Heart right ventricle (tissue), 16 donors: ENCODE results near the gene MEOX1. TPM values are rescaled to one million over a fixed set of nuclear protein-coding genes. Genes with fewer than 3 reads are reported as not detected.

Source experiments
- ATAC-seq, 8 donors: fragments of 200-7000 bp; cut with Tn5 transposase; one replicate each; pipeline ENCODE4 v1.9.1; 2020; ENCODE audit warnings: mild to moderate bottlenecking in 8 of 8, moderate library complexity in 8 of 8, moderate number of reproducible peaks in 1 of 8
- DNase-seq, 2 donors: peaks; one replicate each; pipeline ENCODE4 v3.0.0-alpha.2; 2020
- H3K27ac ChIP-seq, 10 donors: fragments of 200-600 bp; sonication (generic) in 2 of 10; one replicate each; pipeline versions ENCODE4 v1.5.0 to v1.8.0; 2020 to 2022; ENCODE audit warnings: mild to moderate bottlenecking in 3 of 10
- H3K27me3 ChIP-seq, 7 donors: fragments of 200-600 bp; one replicate each; pipeline ENCODE4 v1.8.0; 2021 to 2022; ENCODE audit warnings: mild to moderate bottlenecking in 2 of 7
- H3K36me3 ChIP-seq, 9 donors: fragments of 200-600 bp; sonication (generic) in 1 of 9; one replicate each; pipeline versions ENCODE4 v1.5.0 to v1.8.0; 2020 to 2022; ENCODE audit warnings: mild to moderate bottlenecking in 2 of 9
- H3K4me1 ChIP-seq, 9 donors: fragments of 200-600 bp; sonication (generic) in 1 of 9; one replicate each; pipeline versions ENCODE4 v1.5.0 to v1.8.0; 2020 to 2022; ENCODE audit warnings: mild to moderate bottlenecking in 4 of 9
- H3K4me3 ChIP-seq, 10 donors: fragments of 200-600 bp; sonication (generic) in 2 of 10; one replicate each; pipeline versions ENCODE4 v1.5.0 to v1.8.0; 2020 to 2022; ENCODE audit warnings: mild to moderate bottlenecking in 7 of 10, moderate library complexity in 2 of 10
- H3K9me3 ChIP-seq, 11 donors: fragments of 200-600 bp in 10 of 11; sonication (generic) in 2 of 11; one replicate each; pipeline versions ENCODE4 v1.5.0 to v1.8.0; 2013 to 2022; ENCODE audit warnings: mild to moderate bottlenecking in 2 of 11, control low read depth in 1 of 11, moderate library complexity in 1 of 11
- CTCF ChIP-seq, 9 donors: fragments of 200-600 bp; sonication (generic) in 2 of 9; IDR thresholded peaks; one replicate each; pipeline versions ENCODE4 v1.5.0 to v1.8.0; 2021 to 2022; ENCODE audit warnings: antibody characterized with exemption in 9 of 9, mild to moderate bottlenecking in 5 of 9, moderate library complexity in 1 of 9
- WGBS, 2 donors: extraction: QIAGEN DNeasy Blood & Tissue Kit; methylation state at CpG; one replicate each; pipeline ENCODE4 v1.1.7; 2013; ENCODE audit warnings: inconsistent platforms in 1 of 2; 5-methylcytosine and 5-hydroxymethylcytosine counted together
- intact Hi-C, 10 donors: fragments of 100-400 bp; cut with DNase I; formaldehyde crosslinking; loops; one replicate each; pipeline versions ENCODE4 v1.11.1 to v1.14.2; 2022
- long read RNA-seq, 3 donors: library from polyadenylated mRNA; unstranded; transcript quantifications; one replicate each; pipeline ENCODE4 v2.0.0, GENCODE V29; 2020 to 2021
- polyA plus RNA-seq, 2 donors: library from polyadenylated mRNA; stranded (reverse); fragments of 200-250 nt; gene quantifications; one replicate each; pipeline ENCODE4 v1.2.3, GENCODE V29; 2013
- total RNA-seq, 10 donors: library from RNA; stranded (reverse); fragmentation: NEBNext Ultra II Directional in 3 of 10; extraction: Animal tissue kit (Norgen Biotek cat#: 25700) in 3 of 10; gene quantifications; one replicate each; pipeline versions ENCODE4 v1.2.1 to v1.2.4, GENCODE V29; 2021 to 2023
- donor health status: Arrhythmogenic right ventricular cardiomyopathy.
- donor health status: ischemic (EF 13 %, LVEDD 7.1; RV severe dilation, severe dysfunction).
- donor health status: healthy with polysubstance abuse.
- donor health status: DM: no; HTN: yes; CAD: no.
- donor health status: DM: no; HTN: no; CAD: no.
- donor health status: ischemic (EF 25% LVEDD 6.9; RV normal size, moderate dysfunction).
- donor health status: ischemic (EF 25% LVEDD 5.7; RV mildly dilated, moderate dysfunction).
- donor health status: healthy.
- donor health status: DM: yes; HTN: yes; CAD: no.
- donor health status: Ischemic cardiomyopathy.
- donor health status: ischemic (EF 35%, LVEDD 5.7; RV mildly dilated, moderate dysfunction).
- donor health status: nonischemic (EF 11% LVEDD 7.7; RV severe dilation, severe dysfunction).
- donor health status: DM: yes; HTN: yes; CAD: no.
- donor health status: PGD.
- donor health status: ischemic (EF 29% LVEDD 5.4; RV normal size, mild dysfunction).
- donor health status: nonischemic (EF 23%, LVEDD 6.1; RV moderate dilation, normal function).

The MEOX1 gene
- total RNA-seq (10 to 100 TPM in 8 of 10 donors, 1 to 10 TPM in 2; 6.4 to 20.7 (median 12.3) TPM), polyA plus RNA-seq (10 to 100 TPM; 17.0 to 25.3 TPM)
- long read RNA-seq, donor 1, transcript MEOX1-201 (3 exons, 2,707 nt): major isoform, 6 of 17 reads
- long read RNA-seq, donor 1, partial matches to known transcripts: 7 of 17 reads
- long read RNA-seq, donor 1, other reads (novel, unspliced or antisense): 2 of 17 reads
- long read RNA-seq, donor 2, transcript MEOX1-201 (3 exons, 2,707 nt): major isoform, 5 of 10 reads
- long read RNA-seq, donor 2, partial matches to known transcripts: 1 of 10 reads
- long read RNA-seq, donor 2, other reads (novel, unspliced or antisense): 4 of 10 reads
- long read RNA-seq, donor 3, transcript MEOX1-201 (3 exons, 2,707 nt): major isoform, 49 of 60 reads
- long read RNA-seq, donor 3, partial matches to known transcripts: 8 of 60 reads
- long read RNA-seq, donor 3, other reads (novel, unspliced or antisense): 1 of 60 reads

GRCh38 chr17:43661699-43662412, at the start of gene MEOX1:
TSS of gene MEOX1 (minus strand) at chr17:43661922. CDS start at chr17:43661534, 388 bp downstream.
- Histone ChIP-seq H3K27me3 (no peaks in the 10 kb centered on the region), H3K27ac (peak within 1 kb of the TSS; percentile 30 to 98 (median 85)), H3K9me3 (no peaks in the 10 kb centered on the region), H3K36me3 (no peaks in the 10 kb centered on the region), H3K4me1 (peaks cover 16 to 89% (median 50%) of the 10 kb centered on the region in 9 donors), H3K4me3 (peak within 1 kb of the TSS; percentile 14 to 76 (median 52))
- TF ChIP-seq CTCF (IDR thresholded peaks at IDR 0.05): no peak
- DNase-seq (peak in 1 of 2 donors; percentile 56), ATAC-seq (peak in 7 of 8 donors; percentile 40 to 71 (median 48))
- intact Hi-C loops: no loop called here
- 35 to 36% methylated on average over 8 of the region's 8 CpGs for WGBS, 2 donors

GRCh38 chr17:43710101-43710500, 48.4 kb upstream of the MEOX1 start:
- ATAC-seq (no peak), DNase-seq (no peak)
- Histone ChIP-seq H3K27me3 (peaks cover 0 to 18% (median 0%) of the 10 kb centered on the region in 7 donors), H3K9me3 (no peaks in the 10 kb centered on the region), H3K4me1 (peaks cover 0 to 30% (median 18%) of the 10 kb centered on the region in 9 donors), H3K4me3 (no peak overlapping the region), H3K36me3 (no peaks in the 10 kb centered on the region), H3K27ac (no peak overlapping the region)
- 90 to 94% methylated on average over 6 of the region's 6 CpGs for WGBS, 2 donors
- intact Hi-C loops: loop anchor here in 3 of 10 donors (2.0 to 5.0 kb wide), 3 partner anchors 37 to 42 kb away; no protein-coding TSS in a partner anchor
- no peak for TF ChIP-seq CTCF (IDR thresholded peaks at IDR 0.05)

- TF ChIP-seq CTCF (IDR thresholded peaks at IDR 0.05): no peak
- Histone ChIP-seq H3K27me3 (peaks cover 0 to 18% (median 0%) of the 10 kb centered on the region in 7 donors), H3K4me1 (peaks cover 0 to 25% (median 14%) of the 10 kb centered on the region in 9 donors), H3K4me3 (no peak overlapping the region), H3K36me3 (no peaks in the 10 kb centered on the region), H3K27ac (no peak overlapping the region), H3K9me3 (no peaks in the 10 kb centered on the region)
- intact Hi-C loops: no loop called here
- WGBS, 2 donors: 88% methylated on average over 4 of the region's 4 CpGs
- DNase-seq (no peak), ATAC-seq (no peak)
Observed at GRCh38 chr17:43709210-43709609, 47.5 kb upstream of the MEOX1 start.

GRCh38 chr17:43707184-43707583, 45.5 kb upstream of the MEOX1 start:
- H3K27me3 ChIP-seq: peaks cover 0 to 17% (median 0%) of the 10 kb centered on the region in 7 donors
- H3K9me3 ChIP-seq: no peaks in the 10 kb centered on the region
- H3K27ac ChIP-seq: no peak overlapping the region
- DNase-seq: no peak
- WGBS, 2 donors: 88 to 89% methylated on average over 5 of the region's 5 CpGs
- H3K4me1 ChIP-seq: peaks cover 0 to 6% (median 0%) of the 10 kb centered on the region in 9 donors
- intact Hi-C loops: no loop called here
- no peak overlapping the region for H3K4me3 ChIP-seq
- TF ChIP-seq CTCF (IDR thresholded peaks at IDR 0.05): no peak
- no peak for ATAC-seq
- H3K36me3 ChIP-seq: no peaks in the 10 kb centered on the region
